ENCODE data around the gene THRAP3. TPM values are rescaled to one million over a fixed set of nuclear protein-coding genes. Genes with fewer than 3 reads are reported as not detected.
A peak's percentile ranks its signal among the peaks of the same experiment; 100 is the strongest.

Gene THRAP3
- total and polyA plus RNA-seq, 2 experiments from 2014 or later, result 127 to 161 TPM

GRCh38 chr1:36183309-36183856, 40.9 kb upstream of the THRAP3 start:
- Histone ChIP-seq H3K4me1 (ENCODE audit: insufficient read depth) (peaks cover 12% of the 10 kb centered on the region), H3K9me2 (ENCODE audit: insufficient read depth) (no peaks in the 10 kb centered on the region), H4K20me1 (replicated peaks; ENCODE audit: insufficient read depth) (no peaks in the 10 kb centered on the region), H2AFZ (no peak overlapping the region), H3K4me2 (peak overlapping the region; percentile 38; the same call in 1 of the 2 replicates), H3K27ac (ENCODE audit: low read depth) (peak overlapping the region; percentile 59; the same call in 1 of the 2 replicates), H3K36me3 (ENCODE audit: insufficient read depth) (0 out of 2 replicates have a peak, but pooled peaks cover 4% of the 10 kb centered on the region), H3K27me3 (ENCODE audit: insufficient read depth) (no peaks in the 10 kb centered on the region), H3F3A (replicated peaks; ENCODE audit: low read depth) (peaks cover 13% of the 10 kb centered on the region; the same call in 1 of the 2 replicates), H3K79me2 (replicated peaks; ENCODE audit: insufficient read depth) (no peaks in the 10 kb centered on the region), H3K4me3 (no peak overlapping the region)
- no peak for ATAC-seq
- Mint-ChIP-seq H3K27me3 (ENCODE audit: insufficient read depth, low read depth, poor library complexity) (peaks cover 16% of the 10 kb centered on the region), H3K4me3 (no peak overlapping the region), H3K36me3 (ENCODE audit: low read depth) (peaks cover 24% of the 10 kb centered on the region), H3K4me1 (peaks cover 30% of the 10 kb centered on the region), H3K9me3 (no peaks in the 10 kb centered on the region), H3K27ac (no peak overlapping the region)
- no peak for DNase-seq (ENCODE audit: low spot score)
- TF ChIP-seq POLR2AphosphoS5 (IDR thresholded peaks at IDR 0.05; ENCODE audit: low read depth), result no peak
- no peak for TF ChIP-seq CTCF (conservative IDR thresholded peaks at IDR 0.05; ENCODE audit: low read depth in 2 of 2)
- TF ChIP-seq ZNF462 (CRISPR knock-in tag; IDR thresholded peaks at IDR 0.05), result no peak
- TF ChIP-seq JUNB (IDR thresholded peaks at IDR 0.05; ENCODE audit: unreplicated experiment), result no peak
- no peak for TF ChIP-seq REST (IDR thresholded peaks at IDR 0.05; ENCODE audit: unreplicated experiment)
- no peak for TF ChIP-seq CREB1 (CRISPR knock-in tag; IDR thresholded peaks at IDR 0.05; ENCODE audit: low read depth)
- no peak for TF ChIP-seq ETS1 (IDR thresholded peaks at IDR 0.05)
- no peak for TF ChIP-seq NANOG (IDR thresholded peaks at IDR 0.05; ENCODE audit: borderline replicate concordance)
- TF ChIP-seq EZH2 (IDR thresholded peaks at IDR 0.05; ENCODE audit: low read depth, unreplicated experiment), result no peak
- TF ChIP-seq STAT1 (IDR thresholded peaks at IDR 0.05; ENCODE audit: unreplicated experiment), result no peak
- TF ChIP-seq EZH2phosphoT487 (IDR thresholded peaks at IDR 0.05; ENCODE audit: unreplicated experiment), result no peak
- TF ChIP-seq ZNF114 (CRISPR knock-in tag; IDR thresholded peaks at IDR 0.05), result no peak
- no peak for TF ChIP-seq ZNF331 (CRISPR knock-in tag; IDR thresholded peaks at IDR 0.05; ENCODE audit: low read depth)
